HCT116 (cell line): ENCODE results near the gene RCVRN. TPM values are rescaled to one million over a fixed set of nuclear protein-coding genes. Genes with fewer than 3 reads are reported as not detected.

Experiments
- ATAC-seq: fragments of 200-7000 bp; cut with Tn5 transposase; 2 replicates; pipeline ENCODE4 v1.9.1; 2020; ENCODE audit warnings: mild to moderate bottlenecking, moderate library complexity
- Bru-seq: library from RNA; stranded (reverse); fragments of 400-500 nt; gene quantifications from one replicate; lab custom pipeline; 2021; lab: Mats Ljungman, UMichigan
- BruChase-seq, 2 experiments: library from RNA; stranded (reverse); fragments of 400-500 nt; gene quantifications; one replicate each; lab custom pipeline; 2021; lab: Mats Ljungman, UMichigan
- BruUV-seq: library from RNA; stranded (reverse); fragments of 400-500 nt; replicated peaks from 2 replicates; lab custom pipeline; 2021; lab: Mats Ljungman, UMichigan
- CTCF ChIA-PET: fragments of 300-600 bp; sonication (Branson Sonifier 250); formaldehyde crosslinking; loops from one replicate; lab custom pipeline; 2021; ENCODE audit warnings: antibody characterized with exemption; lab: Charles Lee
- POLR2A ChIA-PET: fragments of 300-600, 350-600 bp; sonication (Branson Sonifier 250); formaldehyde crosslinking; loops from one replicate; lab custom pipeline; 2021; ENCODE audit warnings: antibody characterized with exemption; lab: Charles Lee
- RAD21 ChIA-PET, 2 experiments: fragments of 300-600 bp; sonication (Branson Sonifier 250); formaldehyde crosslinking; loops; one replicate each; lab custom pipeline; 2023; ENCODE audit warnings: low total read pairs in 2 of 2; ENCODE audit not compliant: uncharacterized antibody in 2 of 2, unreplicated experiment in 2 of 2, low non-redundant PET in 1 of 2; lab: Charles Lee
- DNase-seq: peaks from one replicate; pipeline ENCODE4 v3.0.0-alpha.2; 2010; ENCODE audit warnings: low read depth, low spot score
- H2AFZ ChIP-seq: fragments of 200-600 bp; shearing (Covaris generic), sonication (generic); 2 replicates; pipeline ENCODE4 v1.6.1; 2017; ENCODE audit warnings: low read depth, mixed run types, mixed read lengths, antibody characterized with exemption, low read length; ENCODE audit not compliant: poor library complexity, severe bottlenecking
- H3K27ac ChIP-seq: 2 replicates; pipeline ENCODE4 v1.5.1; 2012; ENCODE audit warnings: low read depth, low read length
- H3K27me3 ChIP-seq: fragments of 200-600 bp; sonication (generic); 2 replicates; pipeline ENCODE4 v1.6.1; 2016; ENCODE audit warnings: mixed run types, low read length, mixed read lengths; ENCODE audit not compliant: insufficient read depth
- H3K36me3 ChIP-seq, 2 experiments: fragments of 200-500 bp in 1 of 2; fragments of 200-600 bp in 1 of 2; sonication (Bioruptor generic) in 1 of 2; sonication (generic) in 1 of 2; 2 replicates each; pipeline versions ENCODE4 v1.5.1 to v1.6.1; 2014 to 2016; ENCODE audit warnings: low read length in 2 of 2, inconsistent platforms in 1 of 2, mixed read lengths in 1 of 2, mixed run types in 1 of 2; ENCODE audit not compliant: insufficient read depth in 2 of 2, control insufficient read depth in 1 of 2
- H3K4me1 ChIP-seq, 2 experiments: fragments of 200-600 bp in 1 of 2; sonication (generic) in 1 of 2; 2 replicates each; pipeline versions ENCODE4 v1.5.1 to v1.6.1; 2012 to 2017; ENCODE audit warnings: low read length in 2 of 2, inconsistent platforms in 1 of 2, mild to moderate bottlenecking in 1 of 2, mixed read lengths in 1 of 2, mixed run types in 1 of 2, moderate library complexity in 1 of 2; ENCODE audit not compliant: insufficient read depth in 2 of 2, control insufficient read depth in 1 of 2
- H3K4me2 ChIP-seq: fragments of 200-600 bp; sonication (generic); 2 replicates; pipeline ENCODE4 v1.6.1; 2017; ENCODE audit warnings: mixed run types, low read length, mixed read lengths
- H3K4me3 ChIP-seq, 2 experiments: fragments of 200-600 bp in 1 of 2; sonication (generic) in 1 of 2; replicated peaks in 1 of 2; 2 replicates each; pipeline ENCODE4 v1.5.1; 2011 to 2016; ENCODE audit warnings: low read length in 2 of 2, control low read depth in 1 of 2, low read depth in 1 of 2, mild to moderate bottlenecking in 1 of 2, mixed read lengths in 1 of 2, mixed run types in 1 of 2
- H3K79me2 ChIP-seq: fragments of 200-600 bp; sonication (generic); 2 replicates; pipeline ENCODE4 v1.6.1; 2017; ENCODE audit warnings: mild to moderate bottlenecking, mixed run types, low read length, moderate library complexity, mixed read lengths; ENCODE audit not compliant: insufficient read depth
- H3K9ac ChIP-seq: fragments of 200-600 bp; sonication (generic); 2 replicates; pipeline ENCODE4 v1.6.1; 2016; ENCODE audit warnings: low read length, mixed read lengths
- H3K9me2 ChIP-seq: fragments of 200-600 bp; sonication (generic), shearing (Covaris generic); 2 replicates; pipeline ENCODE4 v1.6.1; 2017; ENCODE audit warnings: mixed run types, mild to moderate bottlenecking, moderate library complexity; ENCODE audit not compliant: insufficient read depth
- H3K9me3 ChIP-seq, 2 experiments: fragments of 200-500 bp in 1 of 2; fragments of 200-600 bp in 1 of 2; sonication (Bioruptor generic) in 1 of 2; sonication (generic) in 1 of 2; 2 replicates each; pipeline ENCODE4 v1.6.1; 2014 to 2017; ENCODE audit warnings: low read length in 2 of 2, mixed read lengths in 2 of 2, inconsistent platforms in 1 of 2, low read depth in 1 of 2, mild to moderate bottlenecking in 1 of 2, mixed run types in 1 of 2, moderate library complexity in 1 of 2; ENCODE audit not compliant: control insufficient read depth in 1 of 2, insufficient read depth in 1 of 2
- H4K20me1 ChIP-seq: fragments of 200-600 bp; sonication (generic), shearing (Covaris generic); 2 replicates; pipeline ENCODE4 v1.6.1; 2017; ENCODE audit warnings: mixed run types, mild to moderate bottlenecking, moderate library complexity; ENCODE audit not compliant: insufficient read depth
- ATF3 ChIP-seq: IDR thresholded peaks from 2 replicates; pipeline ENCODE4 v1.6.1; 2012
- CBX3 ChIP-seq: IDR thresholded peaks from 2 replicates; pipeline ENCODE4 v1.6.1; 2012; ENCODE audit warnings: low read depth
- CEBPB ChIP-seq: IDR thresholded peaks from 2 replicates; pipeline ENCODE4 v1.6.1; 2012; ENCODE audit warnings: low read depth
- FOSL1 ChIP-seq: IDR thresholded peaks from 2 replicates; pipeline ENCODE4 v1.6.1; 2012; ENCODE audit warnings: low read depth
- JUND ChIP-seq: IDR thresholded peaks from 2 replicates; pipeline ENCODE4 v1.6.1; 2012
- POLR2AphosphoS5 ChIP-seq: IDR thresholded peaks from 2 replicates; pipeline ENCODE4 v1.6.1; 2011; ENCODE audit warnings: mild to moderate bottlenecking, low read depth, low read length, moderate library complexity
- SP1 ChIP-seq: IDR thresholded peaks from 2 replicates; pipeline ENCODE4 v1.6.1; 2012; ENCODE audit warnings: low read depth
- SRF ChIP-seq: IDR thresholded peaks from 2 replicates; pipeline ENCODE4 v1.6.1; 2012; ENCODE audit warnings: low read depth
- YY1 ChIP-seq: IDR thresholded peaks from 2 replicates; pipeline ENCODE4 v1.6.1; 2011; ENCODE audit warnings: low read length, low read depth, moderate library complexity, mild to moderate bottlenecking; ENCODE audit not compliant: insufficient replicate concordance; ENCODE audit errors: extremely low read depth
- ZBTB33 ChIP-seq: IDR thresholded peaks from 2 replicates; pipeline ENCODE4 v1.6.1; 2011; ENCODE audit warnings: mild to moderate bottlenecking, low read length, moderate library complexity; ENCODE audit not compliant: insufficient replicate concordance; ENCODE audit errors: extremely low read depth
- intact Hi-C: fragments of 100-400 bp; cut with micrococcal nuclease; formaldehyde crosslinking; loops from 2 replicates; pipeline ENCODE4 v1.10.0; 2022
- long read RNA-seq: library from polyadenylated mRNA; unstranded; transcript quantifications from one replicate; pipeline ENCODE4 v2.0.0, GENCODE V29; 2021; ENCODE audit not compliant: unreplicated experiment
- polyA plus RNA-seq: library from polyadenylated mRNA; unstranded; fragments of >200 nt; gene quantifications from 2 replicates; pipeline ENCODE4 v1.2.1, GENCODE V29; 2012; ENCODE audit warnings: missing spikeins
- total RNA-seq: library from RNA; stranded (reverse); gene quantifications from one replicate; pipeline ENCODE4 v1.2.1, GENCODE V29; 2021; ENCODE audit not compliant: unreplicated experiment

The RCVRN gene
- not detected for total RNA-seq
- not detected in 2 replicates for polyA plus RNA-seq
- percentile 18 among the genes with signal in this experiment for Bru-seq, nascent RNA
- BruChase-seq, experiment 1, labeled RNA remaining after a 6-hour chase = percentile 16 among the genes with signal in this experiment
- percentile 13 among the genes with signal in this experiment for BruChase-seq, experiment 2, labeled RNA remaining after a 2-hour chase
- long read RNA-seq = 0 reads

- DNase-seq (no peak), ATAC-seq (no peak)
- no TSS peak for BruUV-seq
- TF ChIP-seq FOSL1 (no peak), SP1 (no peak), SRF (no peak), ZBTB33 (no peak), JUND (no peak), YY1 (no peak), POLR2AphosphoS5 (no peak), CBX3 (no peak), ATF3 (no peak), CEBPB (no peak)
- no peaks in the 10 kb centered on the region for H3K79me2 ChIP-seq
- RAD21 ChIA-PET = no interaction called here
- POLR2A ChIA-PET = no interaction called here
- CTCF ChIA-PET = interaction anchor here (0.9 to 1.6 kb wide), 5 partner anchors 13 to 78 kb away, joined by 3 to 10 read pairs (median 4); no protein-coding TSS in a partner anchor
- no peak within 1 kb of the TSS for H3K27ac ChIP-seq
- no peak within 1 kb of the TSS for H3K4me2 ChIP-seq
- H2AFZ ChIP-seq = no peak within 1 kb of the TSS
- no peak within 1 kb of the TSS for H3K4me3 ChIP-seq
- H3K27me3 ChIP-seq = peaks cover 7% of the 10 kb centered on the region; the same call in 1 of the 2 replicates
- peaks cover 4 to 7% of the 10 kb centered on the region in 2 experiments; a peak in 3 of 4 replicates for H3K4me1 ChIP-seq
- intact Hi-C loops = no loop called here
- no peak within 1 kb of the TSS for H3K9ac ChIP-seq
- no peaks in the 10 kb centered on the region for H3K9me3 ChIP-seq
- no peaks in the 10 kb centered on the region for H3K9me2 ChIP-seq
- no peaks in the 10 kb centered on the region for H4K20me1 ChIP-seq
- no peaks in the 10 kb centered on the region for H3K36me3 ChIP-seq
Measured at GRCh38 chr17:9905078-9905415, at the start of gene RCVRN. Gene RCVRN, minus strand, starts transcription at chr17:9905271. Its CDS starts 91 bp downstream, at chr17:9905180.
